Activated T-cell treated with anti-CD3 and anti-CD28 coated beads for 24 hours (primary cell): Measurements from ENCODE around the gene KCNAB1.
"Not testable (repeated sequence)": the region's sequence is repeated elsewhere in the genome, so short reads cannot be mapped to it uniquely, and the experiment has no call there.

Experiments
- DNase-seq: peaks from one replicate; pipeline ENCODE4 v3.0.0-alpha.2; 2020; ENCODE audit warnings: low read depth

Gene KCNAB1

GRCh38 chr3:156176048-156176447 is 55.7 kb downstream of the KCNAB1 start:
- DNase-seq: no peak

- no peak for DNase-seq
These were observed 56.3 kb downstream of the KCNAB1 start for GRCh38 chr3:156176629-156177210.

GRCh38 chr3:156180077-156180476 is 59.7 kb downstream of the KCNAB1 start:
- DNase-seq: no peak

GRCh38 chr3:156181509-156181908 is 61.1 kb downstream of the KCNAB1 start:
- no peak for DNase-seq

- no peak for DNase-seq
These were observed 63.0 kb downstream of the KCNAB1 start for GRCh38 chr3:156183396-156183795.

GRCh38 chr3:156184156-156184555 is 63.8 kb downstream of the KCNAB1 start:
- DNase-seq: no peak

GRCh38 chr3:156187146-156187769 is 66.9 kb downstream of the KCNAB1 start:
- no peak for DNase-seq

- no peak for DNase-seq
These were observed 68.4 kb downstream of the KCNAB1 start for GRCh38 chr3:156188757-156189156.

GRCh38 chr3:156189927-156190326 is 69.5 kb downstream of the KCNAB1 start:
- no peak for DNase-seq

GRCh38 chr3:156194945-156195344 is 74.6 kb downstream of the KCNAB1 start:
- DNase-seq: not testable (repeated sequence)

- not testable (repeated sequence) for DNase-seq
These were observed 76.8 kb downstream of the KCNAB1 start for GRCh38 chr3:156197152-156197551.

GRCh38 chr3:156201411-156202405 is 81.3 kb downstream of the KCNAB1 start:
- DNase-seq: no peak

- DNase-seq: no peak
These were observed 85.8 kb downstream of the KCNAB1 start for GRCh38 chr3:156206157-156206556.

GRCh38 chr3:156207802-156208685 is 87.7 kb downstream of the KCNAB1 start:
- DNase-seq: no peak

- no peak for DNase-seq
These were observed 89.4 kb downstream of the KCNAB1 start for GRCh38 chr3:156209631-156210335.

- no peak for DNase-seq
These were observed 91.2 kb downstream of the KCNAB1 start for GRCh38 chr3:156211583-156211982.

GRCh38 chr3:156214676-156215075 is 94.3 kb downstream of the KCNAB1 start:
- DNase-seq: no peak

GRCh38 chr3:156215751-156216150 is 95.4 kb downstream of the KCNAB1 start:
- DNase-seq: no peak

- DNase-seq: no peak
These were observed 95.8 kb downstream of the KCNAB1 start for GRCh38 chr3:156216216-156216615.

- DNase-seq: no peak
These were observed 96.5 kb downstream of the KCNAB1 start for GRCh38 chr3:156216852-156217251.

- no peak for DNase-seq
These were observed 97.4 kb downstream of the KCNAB1 start for GRCh38 chr3:156217674-156218352.
